H1 (cell line): ENCODE results near the gene SNRNP200. TPM values are rescaled to one million over a fixed set of nuclear protein-coding genes. Genes with fewer than 3 reads are reported as not detected.

ENCODE experiments used
- CTCF ChIA-PET: fragments of 300-600 bp; sonication (Branson Sonifier 250); formaldehyde crosslinking; loops from one replicate; lab custom pipeline; 2021; ENCODE audit not compliant: partially characterized antibody; lab: Charles Lee
- POLR2A ChIA-PET: fragments of 300-600 bp; sonication (Branson Sonifier 250); formaldehyde crosslinking; loops from one replicate; lab custom pipeline; 2021; ENCODE audit warnings: inconsistent platforms; ENCODE audit not compliant: partially characterized antibody; lab: Charles Lee
- DNase-seq, 2 experiments: peaks; one replicate each; pipeline versions ENCODE4 v3.0.0 to v3.0.0-alpha.2; 2010 to 2022; ENCODE audit warnings: low spot score in 2 of 2, low read depth in 1 of 2, mixed read lengths in 1 of 2
- FAIRE-seq: peaks from 2 replicates; lab custom pipeline; 2011; peaks lifted over from hg19 to GRCh38; lab: Jason Lieb, UNC
- H2AFZ ChIP-seq: 2 replicates; pipeline ENCODE4 v1.8.1; 2012; ENCODE audit warnings: low read length, inconsistent platforms
- H2AK5ac ChIP-seq: 2 replicates; pipeline ENCODE4 v1.6.1; 2013; ENCODE audit warnings: low read depth, low read length
- H2BK120ac ChIP-seq: replicated peaks from 2 replicates; pipeline ENCODE3; 2013; ENCODE audit warnings: low read depth, low read length, inconsistent platforms
- H2BK12ac ChIP-seq: 2 replicates; pipeline ENCODE4 v1.6.1; 2013; ENCODE audit warnings: low read depth, low read length
- H2BK15ac ChIP-seq: 2 replicates; pipeline ENCODE4 v1.6.1; 2013; ENCODE audit warnings: low read length
- H2BK20ac ChIP-seq: 2 replicates; pipeline ENCODE4 v1.6.1; 2013; ENCODE audit warnings: low read length
- H2BK5ac ChIP-seq: 2 replicates; pipeline ENCODE4 v1.6.1; 2013; ENCODE audit warnings: low read depth, low read length
- H3K14ac ChIP-seq: 2 replicates; pipeline ENCODE4 v1.6.1; 2013; ENCODE audit warnings: inconsistent platforms; ENCODE audit not compliant: insufficient read length
- H3K18ac ChIP-seq: 2 replicates; pipeline ENCODE4 v1.6.1; 2013; ENCODE audit warnings: low read length; ENCODE audit errors: extremely low read depth
- H3K23ac ChIP-seq: 2 replicates; pipeline ENCODE4 v1.6.1; 2013; ENCODE audit warnings: inconsistent platforms; ENCODE audit not compliant: insufficient read length
- H3K23me2 ChIP-seq: 2 replicates; pipeline ENCODE4 v1.6.1; 2013; ENCODE audit warnings: low read depth, low read length
- H3K27ac ChIP-seq: 2 replicates; pipeline ENCODE4 v1.6.1; 2011; ENCODE audit warnings: low read depth, low read length, inconsistent platforms
- H3K27me3 ChIP-seq, 4 experiments: replicated peaks in 1 of 4; 1 replicate in 1 of 4; 2 replicates in 3 of 4; pipeline versions ENCODE4 v1.6.1 to v1.8.1; 2011 to 2013; ENCODE audit warnings: low read length in 3 of 4, mild to moderate bottlenecking in 3 of 4, inconsistent platforms in 2 of 4, mixed read lengths in 2 of 4, moderate library complexity in 1 of 4; ENCODE audit not compliant: control insufficient read depth in 3 of 4, insufficient read depth in 3 of 4; ENCODE audit errors: extremely low read depth in 1 of 4
- H3K36me3 ChIP-seq, 4 experiments: 2 replicates each; pipeline versions ENCODE4 v1.6.1 to v1.8.1; 2011 to 2013; ENCODE audit warnings: mild to moderate bottlenecking in 4 of 4, low read length in 3 of 4, moderate library complexity in 2 of 4, control low read depth in 1 of 4, inconsistent platforms in 1 of 4; ENCODE audit not compliant: insufficient read depth in 4 of 4, control insufficient read depth in 2 of 4
- H3K4ac ChIP-seq: replicated peaks from 2 replicates; pipeline ENCODE3; 2013; ENCODE audit warnings: low read length, low read depth, mixed read lengths, inconsistent platforms; ENCODE audit not compliant: insufficient read length
- H3K4me1 ChIP-seq, 4 experiments: replicated peaks in 1 of 4; 1 replicate in 1 of 4; 2 replicates in 3 of 4; pipeline versions ENCODE4 v1.6.1 to v1.8.1; 2011 to 2013; ENCODE audit warnings: low read length in 3 of 4, inconsistent platforms in 2 of 4, mixed read lengths in 1 of 4; ENCODE audit not compliant: insufficient read depth in 4 of 4, control insufficient read depth in 3 of 4
- H3K4me2 ChIP-seq, 2 experiments: 2 replicates each; pipeline versions ENCODE4 v1.6.1 to v1.8.1; 2011 to 2013; ENCODE audit warnings: low read depth in 2 of 2, low read length in 2 of 2, control low read depth in 1 of 2, inconsistent platforms in 1 of 2, mild to moderate bottlenecking in 1 of 2; ENCODE audit not compliant: insufficient read depth in 1 of 2
- H3K4me3 ChIP-seq, 4 experiments: fragments of 200-600, 300-600 bp in 1 of 4; sonication (generic), shearing (Covaris generic), sonication (Bioruptor Twin) in 1 of 4; 2 replicates each; pipeline versions ENCODE4 v1.5.1 to v1.8.1; 2011 to 2016; ENCODE audit warnings: low read length in 4 of 4, low read depth in 3 of 4, control low read depth in 2 of 4, inconsistent platforms in 2 of 4, mild to moderate bottlenecking in 2 of 4, mixed read lengths in 1 of 4, moderate library complexity in 1 of 4; ENCODE audit not compliant: insufficient read depth in 2 of 4; ENCODE audit errors: extremely low read depth in 1 of 4
- H3K56ac ChIP-seq: replicated peaks from 2 replicates; pipeline ENCODE3; 2013; ENCODE audit warnings: low read depth, mild to moderate bottlenecking, mixed read lengths, low read length, inconsistent platforms; ENCODE audit not compliant: insufficient read length
- H3K79me1 ChIP-seq: 2 replicates; pipeline ENCODE4 v1.6.1; 2013; ENCODE audit warnings: low read depth, low read length, control low read depth
- H3K79me2 ChIP-seq, 2 experiments: 2 replicates each; pipeline versions ENCODE4 v1.6.1 to v1.8.1; 2012 to 2013; ENCODE audit warnings: low read length in 2 of 2, mild to moderate bottlenecking in 2 of 2, inconsistent platforms in 1 of 2; ENCODE audit not compliant: insufficient read depth in 2 of 2, control insufficient read depth in 1 of 2
- H3K9ac ChIP-seq, 4 experiments: replicated peaks in 1 of 4; 1 replicate in 1 of 4; 2 replicates in 3 of 4; pipeline versions ENCODE4 v1.6.1 to v1.8.1; 2011 to 2013; ENCODE audit warnings: low read depth in 3 of 4, low read length in 3 of 4, control low read depth in 2 of 4, mild to moderate bottlenecking in 2 of 4, moderate library complexity in 2 of 4, inconsistent platforms in 1 of 4; ENCODE audit errors: extremely low read depth in 1 of 4
- H3K9me3 ChIP-seq, 2 experiments: 2 replicates each; pipeline versions ENCODE4 v1.6.1 to v1.8.1; 2012 to 2013; ENCODE audit warnings: mild to moderate bottlenecking in 2 of 2, moderate library complexity in 2 of 2, control low read depth in 1 of 2, inconsistent platforms in 1 of 2, low read depth in 1 of 2, low read length in 1 of 2, mixed read lengths in 1 of 2; ENCODE audit not compliant: insufficient read depth in 2 of 2
- H4K20me1 ChIP-seq, 2 experiments: replicated peaks in 1 of 2; 2 replicates each; pipeline versions ENCODE3 to v1.8.1; 2011 to 2013; ENCODE audit warnings: inconsistent platforms in 2 of 2, low read length in 2 of 2, mild to moderate bottlenecking in 1 of 2; ENCODE audit not compliant: insufficient read depth in 2 of 2, control insufficient read depth in 1 of 2
- H4K5ac ChIP-seq: 2 replicates; pipeline ENCODE4 v1.6.1; 2013; ENCODE audit warnings: low read length, low read depth, mixed read lengths, inconsistent platforms; ENCODE audit not compliant: insufficient read length
- H4K8ac ChIP-seq: 2 replicates; pipeline ENCODE4 v1.8.0; 2013; ENCODE audit warnings: mild to moderate bottlenecking, moderate library complexity, low read length, inconsistent platforms; ENCODE audit not compliant: insufficient read depth; ENCODE audit errors: extremely low read depth
- H4K91ac ChIP-seq: replicated peaks from 2 replicates; pipeline ENCODE3; 2013; ENCODE audit warnings: low read length, mixed read lengths, inconsistent platforms; ENCODE audit not compliant: insufficient read length
- GTF2F1 ChIP-seq: IDR thresholded peaks from 2 replicates; pipeline ENCODE4 v1.6.1; 2012; ENCODE audit warnings: low read depth, low read length, improper control_type of control experiment, borderline replicate concordance
- HDAC2 ChIP-seq, 2 experiments: fragments of 300-600 bp in 1 of 2; sonication (generic) in 1 of 2; IDR thresholded peaks; 2 replicates each; pipeline ENCODE4 v1.6.1; 2011 to 2012; ENCODE audit warnings: low read depth in 2 of 2, low read length in 2 of 2, mild to moderate bottlenecking in 2 of 2, moderate library complexity in 2 of 2, borderline replicate concordance in 1 of 2, inconsistent platforms in 1 of 2
- JUN ChIP-seq: IDR thresholded peaks from 2 replicates; pipeline ENCODE4 v1.6.1; 2011; ENCODE audit warnings: low read depth, mild to moderate bottlenecking, improper control_type of control experiment, low read length
- MAFK ChIP-seq: IDR thresholded peaks from 2 replicates; pipeline ENCODE4 v1.6.1; 2012; ENCODE audit warnings: low read depth, mild to moderate bottlenecking, improper control_type of control experiment, low read length
- SAP30 ChIP-seq: fragments of 300-600 bp; sonication (generic); IDR thresholded peaks from 2 replicates; pipeline ENCODE4 v1.7.1; 2012; ENCODE audit warnings: low read length, moderate library complexity, mild to moderate bottlenecking, inconsistent platforms; ENCODE audit not compliant: insufficient read depth, insufficient replicate concordance
- SIN3A ChIP-seq, 2 experiments: IDR thresholded peaks in 1 of 2; conservative IDR thresholded peaks in 1 of 2; 2 replicates each; pipeline ENCODE4 v1.6.1; 2011 to 2012; ENCODE audit warnings: low read length in 2 of 2, improper control_type of control experiment in 1 of 2, low read depth in 1 of 2, mild to moderate bottlenecking in 1 of 2
- SP1 ChIP-seq: IDR thresholded peaks from 2 replicates; pipeline ENCODE4 v1.6.1; 2011; ENCODE audit warnings: low read depth, low read length
- WGBS, 2 experiments: shearing (Covaris generic) in 1 of 2; methylation state at CpG; one replicate each; pipeline versions ENCODE4 v1.1.6 to v1.1.7; 2013 to 2015; ENCODE audit warnings: low lambda C conversion rate in 2 of 2, mixed read lengths in 2 of 2, inconsistent platforms in 1 of 2, low coverage in 1 of 2, missing lambda C conversion rate in 1 of 2; ENCODE audit not compliant: insufficient replicate concordance in 2 of 2, insufficient coverage in 1 of 2, insufficient read length in 1 of 2; ENCODE audit errors: extremely low coverage in 1 of 2, missing lambda C conversion rate in 1 of 2; 5-methylcytosine and 5-hydroxymethylcytosine counted together
- polyA plus RNA-seq, 7 experiments: library from polyadenylated mRNA; depleted of rRNA in 3 of 7; stranded (reverse) in 5 of 7; unstranded in 2 of 7; fragments of >200 nt in 5 of 7; fragments of 200-250 nt in 2 of 7; gene quantifications; 1 replicate in 5 of 7; 2 replicates in 1 of 7; 4 replicates in 1 of 7; pipeline versions ENCODE4 v1.2.1 to v1.2.3, GENCODE V29; 2011 to 2013; ENCODE audit warnings: missing spikeins in 2 of 7, mixed read lengths in 2 of 7
- total RNA-seq: library from RNA; stranded (reverse); fragmentation: NEBNext Ultra II Directional; extraction: Animal tissue kit (Norgen Biotek cat#: 25700); gene quantifications from 2 replicates; pipeline ENCODE4 v1.2.1, GENCODE V29; 2021

SNRNP200 gene
- total and polyA plus RNA-seq, 2 of the 8 experiments (the other 6 are each of a cell fraction or from before 2014, with no cell fraction given): 190 to 289 TPM

DNA sequence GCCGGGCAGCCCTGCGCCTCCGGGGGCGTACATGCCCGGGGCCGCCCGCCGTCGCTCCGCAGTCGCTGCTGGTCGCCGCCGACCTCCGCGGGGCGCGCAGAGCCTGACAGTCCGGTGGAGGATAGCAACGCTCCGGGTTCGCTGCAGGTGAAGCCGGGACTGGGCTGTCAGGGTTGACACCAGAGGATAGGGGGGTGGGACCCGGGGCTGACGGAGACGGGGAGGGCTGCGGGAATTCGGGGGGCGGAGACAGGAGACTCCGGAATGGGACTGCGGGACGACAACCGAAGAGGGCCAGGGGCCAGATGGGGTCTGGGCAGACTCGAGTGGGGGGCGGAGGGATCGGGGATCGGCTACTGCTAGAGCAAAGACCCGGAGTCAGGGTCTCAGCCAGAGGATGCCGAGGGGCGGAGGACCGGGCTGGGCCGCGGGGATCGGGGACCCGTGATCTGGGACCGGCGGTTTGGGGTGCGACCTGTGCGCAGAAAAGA is 40.0 kb downstream of the SNRNP200 start:
- Histone ChIP-seq H2BK15ac (no peak overlapping the region), H2AFZ (peak overlapping the region; percentile 93), H3K56ac (peak overlapping the region; percentile 63), H3K23ac (no peak overlapping the region), H3K9ac (peak overlapping the region; percentile 38 to 78 (median 52); a peak in 5 of 7 replicates), H3K27ac (no peak overlapping the region; the same call in 1 of the 2 replicates), H3K9me3 (no peaks in the 10 kb centered on the region), H2BK120ac (no peak overlapping the region), H2BK12ac (no peak overlapping the region), H4K91ac (no peak overlapping the region), H3K79me1 (peaks cover 16% of the 10 kb centered on the region), H3K23me2 (peaks cover 11% of the 10 kb centered on the region; the same call in 1 of the 2 replicates), H3K79me2 (peaks cover 0 to 30% of the 10 kb centered on the region in 2 experiments; a peak in 3 of 4 replicates), H4K20me1 (peaks cover 10 to 26% of the 10 kb centered on the region in 2 experiments), H2AK5ac (no peak overlapping the region), H3K14ac (no peak overlapping the region), H3K18ac (no peak overlapping the region; the same call in 1 of the 2 replicates), H3K36me3 (peaks cover 6 to 22% (median 12%) of the 10 kb centered on the region in 4 experiments), H3K27me3 (no peaks in the 10 kb centered on the region), H4K8ac (no peak overlapping the region; the same call in 1 of the 2 replicates), H2BK20ac (no peak overlapping the region), H4K5ac (peak overlapping the region; percentile 58), H3K4ac (no peak overlapping the region), H3K4me1 (peaks cover 0 to 13% (median under 1%) of the 10 kb centered on the region in 4 experiments; a peak in 5 of 7 replicates), H3K4me2 (peak overlapping the region; percentile 90 to 99), H2BK5ac (no peak overlapping the region; the same call in 1 of the 2 replicates), H3K4me3 (peak overlapping the region; percentile 69 to 89 (median 82))
- TF ChIP-seq GTF2F1 (no peak), MAFK (no peak), HDAC2 (IDR thresholded peaks at IDR 0.05; ENCODE audit: borderline replicate concordance in 1 of 2, low read depth in 2 of 2, low read length in 2 of 2) (peak in 1 of 2 experiments; percentile 38; a peak in 1 of 4 replicates), JUN (no peak), SAP30 (peak; percentile 47), SIN3A (conservative IDR thresholded peaks at IDR 0.05 in 1 of 2, IDR thresholded peaks at IDR 0.05 in 1 of 2; ENCODE audit: low read depth in 1 of 2, low read length in 2 of 2) (peak in 1 of 2 experiments; percentile 15; a peak in 1 of 4 replicates), SP1 (peak; percentile 59; the same call in 1 of the 2 replicates)
- FAIRE-seq (no peak), DNase-seq (peak in 1 of 2 experiments; percentile 69)
- ChIA-PET POLR2A (interaction anchor here (0.6 to 1.2 kb wide), 2 partner anchors 11 to 58 kb away, joined by 3 read pairs; no protein-coding TSS in a partner anchor), CTCF (interaction anchor here (1.2 kb wide), 1 partner anchor 24 kb away, joined by 5 read pairs; no protein-coding TSS in a partner anchor)
- 2% methylated on average over 24 of the region's 49 CpGs; no CpG with 5 or more reads in 1 of the 2 experiments for WGBS, 2 experiments
